Fibroblast of lung (primary cell): Measurements from ENCODE around the gene XRCC4.

Experiments used
- EZH2 ChIP-seq: IDR thresholded peaks from 2 replicates; pipeline ENCODE4 v1.5.1; 2012; ENCODE audit warnings: low read length, control low read depth, mild to moderate bottlenecking; ENCODE audit errors: missing control alignments
- TF ChIP-seq, protein P1 (sequence below), 2 donors: IDR thresholded peaks in 1 of 2; conservative IDR thresholded peaks in 1 of 2; 1 replicate in 1 of 2; 2 replicates in 1 of 2; pipeline ENCODE4 v1.5.1; 2011 to 2012; ENCODE audit warnings: low read length in 2 of 2, control low read depth in 1 of 2, inconsistent platforms in 1 of 2, low read depth in 1 of 2, mild to moderate bottlenecking in 1 of 2

DNA sequence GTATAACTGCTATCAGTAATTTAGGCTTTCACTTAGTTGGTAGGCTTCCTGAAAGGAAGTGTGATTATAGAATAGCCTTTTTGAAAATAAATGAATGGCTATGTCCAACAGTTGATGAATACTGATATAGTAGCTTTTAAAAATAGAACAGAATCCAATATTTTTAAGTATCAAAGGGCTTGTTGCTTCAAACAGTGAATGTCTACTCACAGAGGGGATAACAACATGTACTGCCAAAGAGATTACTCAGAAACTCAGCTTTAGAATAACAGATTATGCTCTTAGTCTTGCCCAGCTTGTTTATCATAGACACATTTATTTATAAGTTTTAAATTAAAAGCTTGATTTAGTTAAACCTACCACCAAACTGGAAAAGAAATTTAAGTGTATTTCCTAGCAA lies 132.6 kb downstream of the XRCC4 start:
- TF ChIP-seq, protein P1, sequence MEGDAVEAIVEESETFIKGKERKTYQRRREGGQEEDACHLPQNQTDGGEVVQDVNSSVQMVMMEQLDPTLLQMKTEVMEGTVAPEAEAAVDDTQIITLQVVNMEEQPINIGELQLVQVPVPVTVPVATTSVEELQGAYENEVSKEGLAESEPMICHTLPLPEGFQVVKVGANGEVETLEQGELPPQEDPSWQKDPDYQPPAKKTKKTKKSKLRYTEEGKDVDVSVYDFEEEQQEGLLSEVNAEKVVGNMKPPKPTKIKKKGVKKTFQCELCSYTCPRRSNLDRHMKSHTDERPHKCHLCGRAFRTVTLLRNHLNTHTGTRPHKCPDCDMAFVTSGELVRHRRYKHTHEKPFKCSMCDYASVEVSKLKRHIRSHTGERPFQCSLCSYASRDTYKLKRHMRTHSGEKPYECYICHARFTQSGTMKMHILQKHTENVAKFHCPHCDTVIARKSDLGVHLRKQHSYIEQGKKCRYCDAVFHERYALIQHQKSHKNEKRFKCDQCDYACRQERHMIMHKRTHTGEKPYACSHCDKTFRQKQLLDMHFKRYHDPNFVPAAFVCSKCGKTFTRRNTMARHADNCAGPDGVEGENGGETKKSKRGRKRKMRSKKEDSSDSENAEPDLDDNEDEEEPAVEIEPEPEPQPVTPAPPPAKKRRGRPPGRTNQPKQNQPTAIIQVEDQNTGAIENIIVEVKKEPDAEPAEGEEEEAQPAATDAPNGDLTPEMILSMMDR (conservative IDR thresholded peaks at IDR 0.05 in 1 of 2, IDR thresholded peaks at IDR 0.05 in 1 of 2; ENCODE audit: low read depth in 1 of 2, low read length in 2 of 2) = no peak
- no peak for TF ChIP-seq EZH2
